ENCODE measurements around the gene CCDC149.

The CCDC149 gene

GRCh38 chr4:24799196-24799543 is 113.7 kb downstream of the CCDC149 start:
- DNase-seq, result no peak

- DNase-seq, result no peak
These were observed 114.7 kb downstream of the CCDC149 start for GRCh38 chr4:24798036-24798610.

GRCh38 chr4:24796620-24797019 is 116.2 kb downstream of the CCDC149 start:
- DNase-seq, result no peak

GRCh38 chr4:24795666-24796381 is 117.0 kb downstream of the CCDC149 start:
- no peak for DNase-seq

GRCh38 chr4:24794916-24795665 is 117.8 kb downstream of the CCDC149 start, which contains the start of gene SOD3:
TSS of gene SOD3 (plus strand) at chr4:24795573. CDS start at chr4:24799522, 3,949 bp downstream.
- no peak for DNase-seq

GRCh38 chr4:24794480-24794879 is 118.4 kb downstream of the CCDC149 start:
- DNase-seq, result no peak

- DNase-seq, result no peak
These were observed 118.8 kb downstream of the CCDC149 start for GRCh38 chr4:24794051-24794450.

- DNase-seq, result no peak
These were observed 119.4 kb downstream of the CCDC149 start for GRCh38 chr4:24793219-24794005.

- no peak for DNase-seq
These were observed 120.3 kb downstream of the CCDC149 start for GRCh38 chr4:24792552-24792951.

GRCh38 chr4:24791043-24791442 is 121.8 kb downstream of the CCDC149 start:
- DNase-seq, result no peak

GRCh38 chr4:24783506-24783905 is 129.3 kb downstream of the CCDC149 start:
- no peak for DNase-seq

- DNase-seq, result no peak
These were observed 130.7 kb downstream of the CCDC149 start for GRCh38 chr4:24781999-24782745.

GRCh38 chr4:24780936-24781495 is 131.8 kb downstream of the CCDC149 start:
- DNase-seq, result no peak

GRCh38 chr4:24778464-24779225 is 134.2 kb downstream of the CCDC149 start:
- no peak for DNase-seq

- no peak for DNase-seq
These were observed 135.0 kb downstream of the CCDC149 start for GRCh38 chr4:24777536-24778463.

GRCh38 chr4:24775750-24776149 is 137.1 kb downstream of the CCDC149 start:
- no peak for DNase-seq

GRCh38 chr4:24775032-24775605 is 137.7 kb downstream of the CCDC149 start:
- DNase-seq, result no peak

- DNase-seq, result no peak
These were observed 138.4 kb downstream of the CCDC149 start for GRCh38 chr4:24774452-24774851.

GRCh38 chr4:24772952-24773351 is 139.9 kb downstream of the CCDC149 start:
- DNase-seq, result no peak

Measured in NCI-H345 (cell line).